GM18907 (cell line): ENCODE results near the gene TTC7B.

Experiments
- ATAC-seq: cut with Tn5 transposase; IDR thresholded peaks from one replicate; pipeline ENCODE4 v1.9.1; 2021; ENCODE audit warnings: mild to moderate bottlenecking, moderate library complexity; ENCODE audit not compliant: unreplicated experiment

The TTC7B gene

DNA sequence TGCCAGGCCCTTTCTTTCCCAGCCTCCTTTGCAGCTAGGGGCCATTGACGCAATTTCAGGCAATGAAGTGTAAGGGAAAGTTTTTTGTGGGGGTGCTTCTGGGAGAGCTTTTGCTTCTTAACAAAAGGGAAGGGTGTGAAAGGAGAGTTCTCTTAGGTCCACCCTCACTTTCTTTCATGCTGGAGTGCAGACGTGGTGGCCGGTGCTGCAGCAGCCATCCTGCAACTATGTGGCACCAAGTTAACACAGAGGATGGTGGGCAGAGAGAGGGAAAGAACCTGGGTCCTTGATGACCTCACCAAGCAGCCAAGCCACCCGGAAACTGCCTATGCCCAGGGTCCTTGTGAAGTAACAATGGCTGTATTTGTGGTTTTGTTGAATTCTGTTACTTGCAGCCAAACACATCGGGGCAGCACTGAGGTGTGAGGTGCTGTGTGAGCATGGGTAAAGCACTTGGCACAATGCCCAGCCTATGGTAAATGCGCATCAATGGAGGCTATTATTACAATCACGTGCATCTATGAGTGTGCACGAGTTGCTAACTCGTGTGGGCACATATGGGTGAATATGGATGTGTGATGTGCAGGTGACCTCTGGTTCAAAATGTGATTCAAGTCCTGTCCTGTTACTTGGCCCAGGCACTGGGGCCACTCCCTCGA is 296.8 kb downstream of the TTC7B start:
- no peak for ATAC-seq

DNA sequence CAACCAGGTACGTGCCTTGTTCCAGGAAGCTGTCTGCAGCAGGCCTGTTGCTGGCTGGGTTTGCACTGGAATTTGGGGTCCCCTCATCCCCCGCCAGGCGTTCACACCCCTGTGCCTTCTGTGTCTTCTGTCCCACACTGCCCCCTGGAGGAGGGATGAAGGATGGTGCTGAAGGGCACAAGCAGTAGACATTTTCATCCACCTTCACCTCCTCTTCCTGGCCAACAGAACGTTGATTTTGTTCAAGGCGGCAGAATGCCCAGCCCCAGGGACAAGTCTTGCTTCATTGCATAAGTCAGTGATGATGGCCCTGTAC is 297.3 kb downstream of the TTC7B start:
- no peak for ATAC-seq

DNA sequence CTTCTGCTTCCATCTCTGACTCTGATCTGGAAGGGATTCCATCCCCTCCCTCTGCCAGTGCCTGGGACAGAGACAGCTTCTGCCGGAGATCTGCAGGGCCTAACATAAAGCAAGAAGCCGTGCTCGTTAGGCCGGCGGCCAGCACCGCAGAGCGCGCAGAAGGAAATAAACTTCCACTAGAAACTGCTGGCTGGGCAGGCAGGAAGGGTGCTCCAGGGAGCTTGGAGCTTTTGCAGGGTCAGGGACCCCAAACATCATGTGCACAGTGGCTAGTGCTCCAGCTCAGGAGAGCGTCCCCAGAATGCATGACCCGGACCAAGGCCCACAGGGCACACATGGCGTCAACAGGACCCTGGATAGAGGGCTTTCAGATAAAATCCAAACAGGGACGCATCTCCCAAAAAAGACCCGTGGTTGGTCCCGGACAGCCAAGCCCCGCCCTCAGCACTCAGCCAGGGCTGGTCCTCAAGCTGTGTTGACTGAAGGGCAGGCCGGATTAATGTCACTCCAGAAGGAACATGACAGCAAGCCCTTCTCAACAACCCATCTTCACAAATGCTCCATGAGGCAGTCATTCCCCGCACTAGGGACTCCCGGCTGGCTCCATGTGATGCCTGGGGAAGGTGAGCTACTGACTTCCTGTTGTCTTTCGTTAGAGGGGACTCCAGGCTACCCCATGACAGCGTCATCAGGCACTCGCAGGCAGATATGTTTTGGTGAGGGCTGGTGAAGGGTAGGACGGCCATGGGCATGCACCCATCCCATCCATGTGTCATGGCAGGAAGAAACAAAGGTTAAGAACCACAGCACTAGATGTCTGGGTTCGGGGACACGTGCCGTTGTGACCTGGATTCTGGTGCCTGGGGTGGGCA is 297.9 kb downstream of the TTC7B start:
- ATAC-seq = no peak

DNA sequence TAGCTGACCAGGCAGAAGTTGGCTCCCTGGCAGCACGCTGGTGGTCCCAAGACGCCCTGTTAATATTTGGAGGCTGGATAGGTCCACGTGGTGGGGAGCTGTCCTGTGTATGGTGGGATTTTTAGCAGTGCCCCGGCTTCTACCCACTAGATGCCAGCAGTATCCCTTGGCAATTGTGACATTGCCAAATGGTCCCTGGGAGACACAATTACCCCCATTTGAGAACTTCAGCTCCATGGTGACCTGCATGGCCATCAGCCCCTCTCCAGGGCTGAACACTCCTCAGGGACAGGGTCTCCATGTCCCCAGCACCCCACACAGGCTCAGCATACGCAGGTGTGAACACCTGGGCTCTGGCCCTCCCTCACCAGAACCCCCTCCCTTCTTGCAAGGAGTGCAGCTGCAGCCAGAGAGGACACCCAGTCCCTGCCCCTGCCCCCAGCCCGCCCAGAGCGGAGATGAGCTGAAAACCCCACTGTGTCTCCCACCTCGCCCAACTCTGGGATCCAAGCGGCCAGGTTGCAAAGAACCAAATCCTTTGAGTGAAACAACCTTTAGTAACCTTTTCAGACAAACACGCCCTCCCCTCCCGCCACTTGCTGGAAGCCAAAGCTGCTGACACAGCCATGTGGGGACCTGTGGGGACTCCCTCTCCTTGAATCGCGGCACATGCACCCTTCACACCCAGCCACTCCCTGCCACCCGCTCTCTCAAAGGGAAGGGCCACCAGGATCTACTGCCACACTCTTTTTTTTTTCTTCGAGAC is 299.0 kb downstream of the TTC7B start:
- no peak for ATAC-seq

DNA sequence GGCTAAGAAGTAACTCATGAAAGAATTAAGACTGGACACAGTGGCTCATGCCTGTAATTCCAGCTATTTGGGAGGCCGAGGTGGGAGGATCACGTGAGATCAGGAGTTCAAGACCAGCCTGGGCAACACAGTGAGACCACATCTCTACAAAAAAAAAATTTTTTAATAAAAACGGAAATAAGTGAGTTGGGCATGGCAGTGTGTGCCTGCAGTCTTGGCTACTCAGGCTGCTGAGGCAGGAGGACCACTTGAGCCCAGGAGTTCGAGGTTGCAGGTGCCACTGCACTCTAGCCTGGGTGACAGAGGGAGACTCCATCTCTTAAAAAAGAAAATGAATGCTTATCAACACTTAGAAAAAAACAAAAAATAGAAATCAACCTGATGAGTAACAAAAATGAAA is 301.7 kb downstream of the TTC7B start:
- ATAC-seq = no peak

DNA sequence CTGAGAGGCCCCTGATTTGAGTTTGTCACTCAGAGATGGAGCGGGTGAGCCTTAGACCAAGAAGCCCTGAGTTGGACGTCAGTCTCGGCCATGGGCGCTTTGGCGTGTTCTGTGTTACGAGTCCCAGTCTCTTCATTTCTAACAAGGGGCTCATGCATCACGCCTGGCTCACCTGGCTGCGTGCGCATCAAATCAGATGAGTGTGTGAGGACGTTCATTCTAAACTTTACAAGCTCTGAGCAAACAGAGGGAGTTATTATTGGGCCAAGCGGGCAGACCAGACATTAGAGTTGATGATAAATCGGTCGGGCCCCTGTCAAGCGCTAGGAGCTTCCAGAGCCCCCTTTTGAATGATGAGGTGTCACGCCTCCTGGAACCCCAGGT is 302.2 kb downstream of the TTC7B start:
- ATAC-seq = no peak

DNA sequence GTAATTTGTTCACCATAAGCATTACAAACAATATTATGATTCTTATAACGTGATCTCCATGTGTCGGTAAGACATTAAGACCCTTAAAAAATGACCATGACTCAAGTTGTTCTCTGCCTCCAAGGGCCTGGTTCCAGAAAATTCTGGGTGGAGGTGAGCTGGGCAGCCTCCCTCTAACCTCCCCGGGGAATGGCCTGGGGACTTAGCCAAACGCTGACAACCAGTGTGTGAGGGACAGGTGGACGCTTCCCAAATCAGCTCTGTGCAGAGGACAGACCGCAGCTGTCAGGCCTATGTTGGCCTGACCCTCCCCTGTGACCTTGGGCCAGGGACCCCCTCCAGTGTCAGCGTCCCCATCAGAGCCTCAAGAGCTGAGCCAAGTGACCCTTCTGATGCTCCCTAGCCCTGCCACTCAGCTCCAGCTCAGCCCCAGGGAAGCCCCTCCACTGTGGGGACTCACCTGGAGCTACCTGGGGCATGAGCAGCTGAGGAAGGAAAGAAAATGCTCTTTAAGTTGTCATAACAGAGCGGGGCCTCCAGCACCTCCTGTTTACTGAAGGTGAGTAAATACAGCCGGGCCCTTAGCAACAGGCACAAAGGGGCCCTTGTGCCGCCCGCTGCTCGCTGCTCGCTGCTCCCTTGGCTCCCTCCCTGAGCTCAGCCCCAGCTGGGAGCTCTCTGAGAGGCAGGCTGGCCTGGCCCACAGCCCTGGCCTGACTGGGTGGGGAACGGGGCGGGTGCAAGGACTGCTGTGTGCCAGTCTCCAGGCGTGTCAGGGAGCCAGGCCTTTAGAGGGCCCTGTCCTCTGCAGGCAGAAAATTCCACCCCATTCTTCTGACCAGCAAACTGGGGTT is 302.8 kb downstream of the TTC7B start:
- ATAC-seq = no peak

DNA sequence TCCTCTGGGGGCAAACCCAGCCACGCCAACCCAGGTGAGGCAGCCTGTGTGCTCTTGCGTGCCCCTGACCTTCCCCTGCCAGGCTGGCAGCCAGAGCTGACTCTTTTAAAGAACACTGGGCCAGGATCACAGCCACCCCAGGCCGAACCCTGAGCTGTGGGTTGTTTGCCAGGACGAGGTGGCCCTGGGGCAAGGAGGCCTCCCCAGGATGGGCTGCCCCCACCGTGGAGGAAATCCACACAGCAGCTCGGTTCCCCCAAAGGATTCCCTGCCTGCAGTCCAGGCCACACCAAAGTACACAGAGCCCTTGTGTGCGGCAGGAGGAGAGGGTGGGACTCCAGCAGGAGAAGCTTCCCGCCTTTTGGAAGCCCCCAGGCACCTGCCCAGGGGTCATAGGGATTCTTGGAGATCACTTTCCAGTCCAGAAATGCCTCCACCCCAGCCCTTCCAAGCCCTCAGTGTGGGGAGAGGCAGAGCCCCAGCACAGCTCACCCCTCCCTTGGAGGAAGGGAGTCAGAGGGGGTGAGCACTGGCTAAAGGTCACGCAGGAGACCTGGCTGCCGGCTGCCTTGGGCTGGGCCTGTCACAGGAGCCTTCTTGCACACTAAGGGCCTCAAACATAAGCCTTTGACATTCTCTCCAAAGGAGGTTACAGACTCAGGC is 303.8 kb downstream of the TTC7B start:
- no peak for ATAC-seq

DNA sequence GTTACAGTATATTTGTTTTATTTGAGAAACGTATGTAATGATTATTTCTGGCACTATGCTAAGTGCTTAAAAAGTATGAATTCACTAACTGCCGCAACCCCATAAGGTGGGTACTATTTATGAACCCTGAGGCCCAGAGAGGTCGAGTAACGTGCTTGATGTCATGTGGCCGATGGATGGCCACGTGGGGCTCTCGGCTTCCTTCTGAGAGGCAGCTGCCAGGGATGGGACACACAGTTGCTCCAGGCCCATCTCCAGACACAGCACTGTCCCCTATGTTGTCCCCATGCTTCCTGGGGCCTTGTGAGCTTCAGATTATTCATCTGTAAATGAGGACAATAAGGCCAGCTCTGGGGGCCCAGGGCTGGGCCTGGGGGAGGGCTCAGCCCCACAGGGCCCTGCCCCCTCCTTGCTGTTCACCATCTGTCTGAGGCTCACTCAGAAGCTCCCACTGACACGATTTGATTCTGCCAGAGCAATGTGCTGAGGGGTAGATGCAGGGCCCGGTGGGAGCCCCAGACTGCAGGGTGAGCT is 304.4 kb downstream of the TTC7B start:
- no peak for ATAC-seq

DNA sequence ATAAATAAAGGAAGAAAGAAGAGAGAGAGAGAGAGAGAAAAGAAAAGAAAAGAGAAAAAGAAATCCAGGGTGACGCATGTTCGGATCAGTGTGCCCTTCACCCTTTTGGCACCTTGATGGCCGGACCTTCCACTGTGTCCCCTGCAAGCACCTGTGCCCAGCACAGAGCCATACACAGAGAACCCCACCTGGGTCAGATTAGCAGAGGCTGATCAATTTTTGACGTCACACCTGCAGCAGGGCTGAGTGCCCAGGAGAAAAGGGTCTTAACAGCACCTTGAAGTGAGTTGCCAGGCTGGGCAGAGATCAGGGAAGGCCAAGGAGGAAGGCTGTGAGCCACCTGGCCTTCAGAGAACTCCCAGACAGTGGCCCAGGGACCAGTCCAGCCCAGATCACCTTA is 305.0 kb downstream of the TTC7B start:
- ATAC-seq = no peak

DNA sequence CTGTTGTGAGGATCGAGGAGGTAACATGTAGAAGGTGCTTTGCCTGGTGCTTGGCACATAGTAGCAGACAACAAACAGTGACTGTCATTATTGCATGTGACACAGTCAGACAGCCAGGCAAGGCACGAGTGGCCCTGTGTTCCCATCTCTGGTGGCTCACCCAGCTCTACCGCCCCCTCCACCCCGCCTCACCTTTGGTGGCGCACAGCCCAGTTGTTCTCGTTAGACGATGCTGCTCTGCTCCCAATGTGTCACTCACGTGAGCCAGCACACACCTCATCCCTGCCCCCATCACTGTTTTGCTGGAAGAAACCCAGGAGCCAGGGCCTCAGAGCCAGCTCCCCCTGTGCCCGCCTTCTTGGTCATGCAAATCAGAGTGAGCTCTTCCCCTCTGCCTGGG is 306.1 kb downstream of the TTC7B start:
- ATAC-seq = no peak

DNA sequence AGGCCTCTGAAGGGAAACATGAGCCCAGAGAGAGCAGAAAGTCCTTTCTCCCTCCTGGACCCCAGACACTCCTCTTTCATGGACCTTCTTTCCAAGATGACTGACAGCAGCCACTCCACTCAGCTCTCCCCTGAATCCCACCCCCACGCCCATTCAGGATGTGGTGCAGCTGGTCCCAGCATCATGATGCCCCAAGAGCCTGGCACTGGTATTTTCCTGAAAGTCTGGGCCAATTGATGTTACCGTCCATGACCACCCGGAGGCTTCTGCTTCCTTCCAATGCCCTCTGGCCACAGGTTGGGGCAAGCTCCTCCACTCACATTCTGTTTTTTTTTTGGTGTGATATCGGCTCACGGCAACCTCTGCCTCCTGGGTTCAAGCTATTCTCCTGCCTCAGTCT is 306.8 kb downstream of the TTC7B start:
- ATAC-seq = no peak

DNA sequence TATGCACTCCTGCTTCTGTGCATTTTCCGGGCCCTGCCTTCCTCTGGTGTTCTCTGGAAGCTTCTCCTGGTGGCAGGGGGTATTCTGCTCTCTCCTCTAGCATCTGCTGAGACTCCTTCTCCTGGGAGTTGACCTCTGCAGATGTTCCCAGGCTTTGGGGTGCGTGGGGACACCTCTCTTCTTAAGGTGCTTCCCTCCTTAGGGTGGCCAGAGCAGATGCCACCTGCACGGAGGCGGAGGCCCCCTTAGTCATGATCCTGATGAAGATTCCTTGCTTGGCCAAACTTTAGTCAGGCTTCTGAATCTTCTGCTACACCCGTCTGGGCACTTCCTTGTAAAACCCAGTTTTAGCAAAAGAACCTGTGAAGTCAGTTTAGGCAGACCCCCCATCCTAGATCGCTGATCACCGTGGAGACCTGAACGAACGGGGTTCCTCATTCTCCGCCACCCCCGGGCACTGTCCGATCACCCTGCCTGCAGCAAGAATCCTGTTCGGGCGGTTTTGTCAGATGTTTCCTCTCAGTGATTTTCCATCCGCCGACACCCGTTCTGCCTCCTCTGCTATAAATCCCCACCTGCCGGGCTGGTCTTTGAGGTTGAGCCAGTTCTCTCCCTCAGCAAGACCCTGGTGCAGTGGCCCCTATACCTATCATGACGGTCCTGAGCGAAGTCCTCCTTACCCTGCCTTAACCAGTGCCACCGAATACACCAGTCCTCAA is 307.5 kb downstream of the TTC7B start:
- no peak for ATAC-seq

DNA sequence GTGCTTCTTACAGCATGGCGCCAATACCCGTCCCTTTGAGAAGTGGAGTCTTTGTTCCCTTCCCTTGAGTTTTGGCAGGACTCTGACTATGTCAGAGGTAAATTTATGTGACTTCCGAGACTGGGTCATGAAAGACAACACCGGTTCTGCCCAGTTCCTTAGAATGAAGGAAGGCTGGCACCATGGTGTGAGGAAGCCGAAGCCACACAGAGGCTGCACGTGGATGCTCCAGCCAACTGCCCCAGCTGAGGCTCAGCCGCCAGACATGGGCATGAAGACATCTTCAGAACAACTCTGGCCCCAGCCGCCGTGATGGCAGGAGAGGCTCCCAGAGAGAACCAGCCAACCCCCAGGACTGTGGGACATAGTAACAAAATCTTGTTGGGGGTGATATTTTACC is 308.2 kb downstream of the TTC7B start:
- ATAC-seq = no peak

DNA sequence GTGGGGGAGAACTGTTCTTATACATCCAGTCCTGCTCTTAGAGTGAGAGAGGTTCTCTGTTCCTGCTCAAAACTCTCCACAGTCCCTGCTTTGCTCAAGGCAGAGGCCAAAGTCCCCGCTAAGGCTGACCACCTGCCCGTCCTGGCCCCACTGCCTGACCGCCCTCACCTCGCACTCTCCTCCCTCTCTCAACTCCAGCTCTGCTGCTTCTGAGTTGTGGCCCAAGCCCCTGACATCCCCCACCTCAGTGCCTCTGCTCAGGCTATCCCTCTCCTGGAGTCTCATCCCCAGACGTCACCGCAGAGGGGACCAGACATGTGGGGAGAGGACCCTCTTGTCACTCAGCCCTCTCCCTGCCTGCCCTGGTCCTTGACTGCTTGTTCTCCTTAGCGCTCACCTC is 308.8 kb downstream of the TTC7B start:
- no peak for ATAC-seq

DNA sequence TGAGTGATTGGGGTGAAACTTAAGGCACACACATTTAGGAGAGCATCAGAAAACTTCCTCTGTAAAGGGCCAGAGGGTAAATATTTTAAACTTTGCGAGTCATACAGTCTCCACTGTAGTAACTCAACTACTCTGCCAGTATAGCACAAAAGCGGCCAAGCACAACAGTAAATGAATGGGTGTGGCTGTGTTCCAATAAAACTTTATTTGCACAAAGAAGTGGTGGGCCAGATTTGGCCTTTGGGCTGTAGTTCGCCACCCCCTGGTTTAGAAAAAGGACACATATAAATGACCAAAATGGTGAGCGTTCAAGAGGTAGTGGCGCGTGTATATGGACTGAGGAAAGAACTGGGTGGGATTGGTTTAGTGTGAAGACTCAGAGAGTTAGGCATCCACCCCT is 309.5 kb downstream of the TTC7B start:
- ATAC-seq = no peak

DNA sequence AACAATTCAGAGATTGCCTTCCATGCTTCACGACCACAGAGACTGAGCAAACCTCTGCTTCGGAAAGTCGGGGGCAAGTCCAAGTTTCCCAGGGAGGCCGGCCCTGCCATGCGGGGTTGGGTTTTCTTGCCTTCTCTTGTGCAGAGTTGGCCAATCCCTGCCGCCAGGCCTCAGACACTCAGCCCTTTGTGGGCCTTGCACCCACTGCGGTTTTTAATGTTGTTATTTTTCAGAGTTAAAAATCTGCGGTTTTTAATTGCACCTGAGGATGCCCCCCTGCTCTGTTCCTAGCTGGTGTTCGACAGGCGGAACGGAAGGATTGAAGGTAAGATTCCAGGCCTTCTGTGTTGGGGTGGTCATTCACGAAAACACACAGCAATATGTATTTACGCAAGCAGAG is 310.7 kb downstream of the TTC7B start:
- no peak for ATAC-seq

DNA sequence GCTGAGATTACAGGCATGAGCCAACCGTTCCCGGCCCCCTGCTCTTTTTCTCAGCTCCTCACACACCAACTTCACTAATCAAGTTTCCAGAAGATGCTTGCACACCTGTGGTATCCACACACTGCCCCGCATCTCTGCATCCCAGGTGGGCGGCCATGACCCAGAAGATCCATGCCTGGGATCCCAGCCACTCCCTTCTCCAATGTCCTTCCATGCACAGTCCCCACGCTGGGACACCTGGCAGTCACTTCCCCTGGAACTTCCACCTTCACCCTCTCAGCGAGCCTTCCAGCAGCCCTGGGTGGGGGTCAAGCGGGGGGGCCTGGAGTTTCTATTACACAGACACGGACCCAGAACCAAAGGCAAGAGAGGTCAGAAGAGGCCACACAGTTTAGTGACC is 311.6 kb downstream of the TTC7B start:
- no peak for ATAC-seq

DNA sequence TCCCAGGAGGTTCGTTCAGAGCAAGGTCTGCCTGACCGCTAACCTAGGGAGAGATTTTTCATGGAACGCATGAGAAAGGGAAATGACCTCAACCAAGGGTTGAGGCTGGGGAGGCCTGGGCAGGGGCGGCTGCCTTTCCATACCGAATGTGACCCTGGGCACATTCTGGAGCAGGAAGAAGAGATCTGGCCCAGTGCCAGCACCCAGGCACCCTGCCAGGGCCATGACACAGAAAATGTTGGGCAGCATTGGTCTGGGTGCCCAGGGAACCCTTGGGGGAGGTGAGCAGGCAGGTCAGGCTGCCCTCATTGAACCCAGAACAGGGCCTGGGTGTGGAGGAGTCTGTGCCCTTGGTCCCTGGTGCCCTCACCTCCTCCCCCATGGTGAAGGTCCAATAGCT is 312.6 kb downstream of the TTC7B start:
- no peak for ATAC-seq

DNA sequence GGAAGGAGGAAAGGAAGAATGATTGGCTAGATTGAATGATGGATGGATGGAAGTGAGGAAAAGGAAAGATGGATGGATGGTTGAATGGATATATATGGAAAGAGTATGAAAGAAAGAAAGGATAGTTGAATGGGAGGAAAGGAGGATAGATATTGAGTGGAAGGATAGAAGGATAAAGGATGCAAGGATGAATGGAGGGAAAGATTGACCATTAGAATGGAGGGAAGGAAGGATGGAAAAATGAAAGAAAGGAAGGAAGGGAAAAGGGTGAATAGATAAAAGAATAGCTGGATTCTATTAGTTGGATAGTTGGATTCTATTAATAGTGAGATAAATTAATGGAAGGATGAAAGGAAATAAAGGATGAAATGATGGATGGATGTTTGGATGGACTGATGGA is 313.5 kb downstream of the TTC7B start:
- no peak for ATAC-seq
